HuH-7.5 (cell line): ENCODE results near the gene TFF2.

Experiments used
- DNase-seq: peaks from one replicate; pipeline ENCODE4 v3.0.0; 2011; ENCODE audit warnings: low spot score

TFF2 gene

DNA sequence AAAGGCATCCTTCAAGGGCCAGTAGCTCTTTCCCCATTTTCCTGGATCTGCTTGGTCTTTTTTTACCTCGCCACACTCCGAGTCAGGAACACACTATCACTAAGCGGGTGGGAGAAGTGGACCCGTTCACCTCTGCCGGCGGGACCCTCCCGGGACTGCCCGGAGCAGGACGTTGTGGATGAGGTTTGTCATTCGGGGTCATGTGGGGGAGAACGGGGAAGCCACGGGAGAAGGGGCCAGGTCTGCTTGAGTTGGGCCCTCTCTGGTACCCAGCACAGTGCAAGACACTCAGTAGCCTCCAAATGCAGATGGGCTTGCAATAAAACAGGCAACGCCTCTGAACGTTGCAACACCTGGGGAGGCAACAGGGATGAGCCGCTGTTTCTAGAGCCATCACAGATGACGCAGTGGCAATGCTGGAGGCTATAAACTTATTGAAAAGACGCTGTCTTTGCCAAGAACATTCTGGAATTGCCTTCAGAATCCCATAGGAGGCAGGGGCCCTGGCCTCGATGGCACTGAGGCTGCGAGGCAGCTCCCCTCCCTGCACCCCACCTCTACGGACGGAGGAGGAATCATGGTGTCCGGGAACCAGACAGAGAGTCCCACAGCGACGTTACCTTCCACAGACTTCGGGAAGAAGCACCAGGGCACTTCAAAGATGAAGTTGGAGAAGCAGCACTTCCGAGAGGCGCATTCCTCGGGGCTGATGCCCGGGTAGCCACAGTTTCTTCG is 3.8 kb downstream of the TFF2 start:
- no peak for DNase-seq

DNA sequence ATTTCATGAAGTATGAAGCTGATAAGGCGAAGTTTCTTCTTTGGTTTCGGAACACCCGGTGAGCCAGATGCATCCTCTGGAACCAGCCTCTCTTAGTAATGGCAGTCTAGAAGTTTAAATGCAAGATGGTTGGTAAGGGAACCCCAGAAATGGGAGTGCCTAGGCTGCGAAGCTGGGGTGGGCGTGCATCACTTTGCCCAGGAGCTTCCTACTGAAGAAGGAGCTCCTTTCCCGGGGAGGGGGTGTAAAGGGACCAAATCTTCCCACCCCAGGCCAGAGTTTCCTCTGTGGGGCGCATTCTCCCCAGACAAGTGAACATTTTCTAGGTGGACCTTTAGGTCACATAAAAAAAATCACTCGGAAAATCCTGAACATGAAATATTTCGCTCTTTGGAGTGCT is 4.4 kb downstream of the TFF2 start:
- no peak for DNase-seq

DNA sequence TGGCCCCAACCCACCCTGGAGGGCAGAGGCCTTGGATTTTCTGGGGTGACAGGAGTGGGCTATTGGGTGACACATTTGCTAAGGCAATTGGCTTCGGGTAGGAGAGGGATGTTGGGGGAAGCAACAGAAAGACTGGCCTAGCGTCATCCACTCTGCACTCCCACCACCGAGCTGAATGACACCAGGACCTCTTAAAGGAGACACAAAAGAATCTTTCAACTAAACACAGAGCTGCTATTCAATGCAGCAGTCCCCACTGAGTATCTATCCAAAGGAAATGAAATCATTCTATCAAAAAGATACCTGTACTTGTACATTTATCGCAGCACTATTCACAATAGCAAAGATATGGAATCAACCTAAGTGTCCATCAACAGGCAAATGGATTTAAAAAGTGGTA is 6.2 kb downstream of the TFF2 start:
- no peak for DNase-seq

DNA sequence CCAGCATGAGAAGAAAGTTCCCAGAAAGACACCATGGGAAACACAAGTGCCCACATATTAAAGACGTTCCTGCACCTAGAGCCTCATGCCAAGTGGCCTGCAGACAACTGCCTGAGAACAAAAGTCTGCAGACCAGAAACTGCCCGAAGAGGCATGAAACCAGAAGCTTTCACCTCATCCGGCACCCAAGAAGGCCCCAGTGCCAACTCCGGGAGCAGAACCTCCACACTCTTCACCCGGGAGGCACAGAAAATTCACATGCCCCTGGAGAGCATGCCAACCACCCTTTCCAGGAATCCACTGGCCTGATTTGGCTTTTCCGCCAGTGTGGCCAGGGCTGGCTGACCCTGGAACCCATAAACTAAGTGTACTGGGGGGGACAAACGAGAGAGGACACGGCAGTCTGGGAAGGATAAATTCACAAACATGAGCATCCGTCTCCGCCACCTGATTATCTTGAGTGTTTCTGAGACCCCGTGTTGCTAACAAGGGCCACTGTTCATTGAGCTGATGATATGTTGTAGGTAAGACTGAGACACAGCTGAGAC is 6.8 kb downstream of the TFF2 start:
- DNase-seq = no peak

DNA sequence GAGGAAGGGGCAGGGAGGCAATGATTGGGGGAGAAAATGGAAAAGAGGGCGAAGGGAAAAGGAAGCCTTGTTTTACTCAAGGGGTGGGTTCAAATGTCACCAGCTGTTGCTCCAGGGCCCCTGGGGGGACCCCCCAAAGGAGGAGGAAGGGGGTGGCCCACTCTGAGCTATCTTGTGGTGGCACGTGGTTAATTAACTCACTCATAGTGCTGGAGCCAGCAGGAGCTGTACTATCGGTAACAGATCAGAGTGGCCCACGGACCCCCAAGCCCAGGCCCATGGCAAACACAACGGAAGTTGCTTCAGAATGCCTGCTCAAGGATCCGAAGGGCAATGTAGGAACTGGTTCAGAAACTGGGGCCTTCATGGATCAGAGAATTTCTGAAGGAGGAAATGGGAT is 7.2 kb downstream of the TFF2 start:
- no peak for DNase-seq

DNA sequence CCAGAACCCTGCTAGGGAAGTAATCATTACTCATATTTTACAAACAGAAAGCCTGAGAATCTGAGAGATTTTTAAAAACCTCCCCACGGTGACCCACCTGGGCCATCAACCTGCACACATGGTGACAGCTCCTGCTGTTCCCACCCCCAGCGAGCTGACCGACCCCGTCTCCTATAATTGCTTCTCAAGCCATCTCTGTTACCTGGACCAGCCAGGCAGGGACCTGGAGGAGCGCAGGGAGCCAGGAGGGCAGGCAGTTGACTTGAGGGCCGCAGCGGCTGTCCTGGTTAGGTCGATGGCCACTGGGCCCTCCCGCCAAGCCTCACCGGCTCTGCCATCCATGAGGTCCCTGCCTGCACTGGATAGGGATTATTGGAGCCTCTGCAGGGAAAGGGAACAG is 7.7 kb downstream of the TFF2 start:
- no peak for DNase-seq

DNA sequence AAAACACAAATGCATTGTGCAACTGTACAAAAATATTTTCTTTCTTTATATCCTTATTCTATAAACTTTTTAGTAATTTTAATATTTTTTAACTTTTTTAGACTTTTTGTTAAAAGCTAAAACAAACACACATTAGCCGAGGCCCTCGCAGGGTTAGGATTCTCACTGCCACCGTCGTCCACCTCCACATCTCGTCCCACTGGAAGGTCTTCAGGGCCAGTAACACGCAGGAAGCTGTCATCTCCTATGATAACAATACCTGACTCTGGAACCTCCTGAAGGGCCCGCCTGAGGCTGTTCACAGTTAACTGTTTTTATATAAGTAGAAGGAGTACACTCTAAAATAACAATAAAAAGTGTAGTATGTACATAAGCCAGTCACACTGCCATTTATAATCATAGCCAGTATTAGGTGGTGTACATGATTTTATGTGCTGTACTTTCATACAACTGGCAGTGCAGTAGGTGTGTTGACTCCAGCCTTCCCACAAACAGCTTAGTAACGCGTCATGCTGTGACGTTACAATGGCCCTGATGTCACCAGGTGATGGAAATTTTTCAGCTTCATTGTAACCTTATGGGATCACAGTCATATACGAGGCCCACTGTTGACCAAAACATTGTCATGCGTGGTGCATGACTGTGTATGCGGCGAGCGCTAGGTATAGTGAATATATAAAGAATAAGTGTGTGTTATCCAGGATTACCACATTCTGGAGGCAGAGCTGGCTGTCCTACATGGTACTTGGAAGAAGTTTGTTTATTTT is 8.8 kb downstream of the TFF2 start:
- no peak for DNase-seq

DNA sequence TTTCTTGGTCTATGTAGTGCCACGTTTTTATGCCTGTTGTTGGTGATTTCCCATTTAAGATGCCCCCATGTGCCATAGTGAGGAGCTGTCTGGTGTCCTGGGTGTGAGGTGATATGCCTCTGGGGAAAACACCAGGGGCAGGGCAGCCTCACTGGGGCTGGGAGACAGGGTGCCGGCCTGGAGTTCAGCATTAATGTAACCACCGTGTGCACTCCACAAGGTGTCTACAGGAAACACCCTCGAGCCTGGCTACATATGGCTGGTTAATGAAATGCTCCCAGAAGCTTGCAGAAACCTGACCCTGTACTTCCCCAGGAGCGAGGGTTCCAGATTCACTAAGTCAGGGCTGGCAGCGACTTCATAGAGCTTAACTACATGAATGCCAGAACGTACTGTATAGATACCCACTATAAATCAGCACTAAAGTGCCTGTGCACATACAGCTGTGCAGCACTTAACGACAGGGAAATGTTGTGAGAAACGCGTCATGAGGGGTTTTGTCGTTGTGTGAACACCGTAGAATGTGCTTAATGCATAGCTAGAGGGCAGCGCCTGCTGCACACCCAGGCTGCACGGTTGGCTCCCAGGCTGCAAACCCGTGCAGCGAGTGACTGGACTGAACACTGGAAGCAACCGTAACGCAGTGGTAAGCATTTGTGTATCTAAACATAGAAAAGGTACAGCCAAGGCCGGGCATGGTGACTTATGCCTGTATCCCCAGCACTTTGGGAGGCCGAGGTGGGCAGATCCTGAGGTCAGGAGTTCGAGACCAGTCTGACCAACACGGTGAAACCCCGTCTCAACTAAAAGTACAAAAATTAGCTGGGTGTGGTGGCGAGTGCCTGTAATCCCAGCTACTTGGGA is 10.4 kb downstream of the TFF2 start:
- DNase-seq = no peak

DNA sequence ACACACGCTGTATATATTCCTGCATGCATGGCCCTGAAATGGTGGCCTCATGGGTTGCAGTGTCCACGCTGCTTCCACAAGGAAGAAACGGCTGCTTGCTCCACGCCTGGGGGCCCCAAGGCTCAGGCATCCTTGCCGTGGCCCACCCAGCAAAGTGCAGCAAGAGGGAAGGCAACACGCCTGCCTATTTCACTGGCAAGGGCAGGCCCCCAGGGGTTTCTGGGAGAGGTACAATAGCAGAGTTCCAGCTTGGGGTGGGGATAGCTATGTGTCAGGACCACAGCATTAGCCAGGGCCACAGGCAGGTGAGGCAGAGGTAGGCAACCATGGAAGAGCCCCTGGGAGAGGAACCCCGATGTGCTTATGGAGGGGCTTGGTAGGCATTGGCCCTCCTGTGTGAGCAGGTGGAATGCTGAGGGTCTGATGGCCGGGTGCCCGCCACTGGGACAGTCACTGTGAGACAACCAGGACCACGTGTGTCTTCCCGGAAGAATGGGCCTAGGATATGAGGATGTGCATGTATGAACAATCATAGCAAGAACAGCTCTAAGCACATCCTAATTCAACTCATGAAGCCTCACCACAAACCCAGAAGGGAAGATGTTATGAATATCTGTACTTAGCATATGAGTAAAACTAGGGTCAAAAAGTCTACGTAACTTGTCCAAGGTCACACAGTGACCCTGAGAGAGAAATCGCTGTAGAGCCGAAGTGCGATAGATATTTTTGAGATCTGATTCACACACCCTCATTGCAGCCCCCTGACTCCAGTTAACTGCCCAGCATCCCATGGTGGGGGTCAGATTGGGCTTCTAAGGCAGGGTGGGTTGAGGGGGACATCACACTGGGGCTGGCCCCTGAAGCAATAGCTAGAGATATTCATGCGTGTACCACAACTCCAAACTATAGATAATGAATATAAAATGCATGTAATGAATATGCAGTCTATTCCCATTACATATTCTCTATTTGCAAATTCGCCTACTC is 11.8 kb downstream of the TFF2 start:
- no peak for DNase-seq

DNA sequence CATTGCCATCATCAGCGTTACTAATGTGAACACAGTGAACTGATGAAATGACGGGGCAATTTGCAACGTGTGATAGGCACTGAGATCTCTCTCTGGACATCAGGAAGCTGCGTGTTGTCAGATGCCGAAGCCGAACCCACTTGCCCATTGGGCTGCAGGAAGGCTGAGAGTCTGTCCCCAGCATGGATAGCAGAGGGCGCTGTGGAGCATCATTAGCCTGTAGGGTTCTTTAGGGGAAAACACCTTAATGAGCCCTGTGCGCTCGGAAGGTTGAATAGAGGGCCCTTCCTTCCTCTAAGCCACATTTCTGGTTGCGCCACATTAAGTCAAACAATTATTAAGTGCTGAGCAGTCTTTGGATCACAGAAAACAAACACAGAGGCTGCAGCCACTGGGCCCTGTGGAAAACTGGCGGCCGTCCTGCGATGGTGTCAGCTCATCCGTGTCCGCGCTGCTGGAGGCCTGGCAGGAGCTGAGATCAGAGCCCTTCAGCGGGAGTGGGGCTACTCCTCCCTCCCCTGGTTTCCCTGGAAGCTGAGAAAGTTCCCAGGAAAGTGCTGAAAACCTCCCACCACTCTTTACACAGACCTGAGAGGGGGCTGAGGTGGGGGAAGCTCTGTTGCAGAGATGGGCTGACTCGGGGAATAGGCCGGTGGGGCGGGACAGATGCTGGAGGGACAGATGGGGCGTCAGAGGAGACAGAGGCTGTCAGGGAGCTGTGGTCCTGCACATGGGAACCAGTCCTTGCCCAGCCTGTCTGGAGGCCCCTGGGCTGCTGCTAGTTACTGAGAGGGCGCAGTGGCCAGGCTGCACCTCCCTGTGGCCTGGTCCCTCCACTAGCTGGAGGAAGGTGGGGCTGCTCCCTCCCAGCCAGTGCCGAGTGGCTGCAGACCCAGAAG is 12.7 kb downstream of the TFF2 start:
- peak; percentile 46 for DNase-seq

DNA sequence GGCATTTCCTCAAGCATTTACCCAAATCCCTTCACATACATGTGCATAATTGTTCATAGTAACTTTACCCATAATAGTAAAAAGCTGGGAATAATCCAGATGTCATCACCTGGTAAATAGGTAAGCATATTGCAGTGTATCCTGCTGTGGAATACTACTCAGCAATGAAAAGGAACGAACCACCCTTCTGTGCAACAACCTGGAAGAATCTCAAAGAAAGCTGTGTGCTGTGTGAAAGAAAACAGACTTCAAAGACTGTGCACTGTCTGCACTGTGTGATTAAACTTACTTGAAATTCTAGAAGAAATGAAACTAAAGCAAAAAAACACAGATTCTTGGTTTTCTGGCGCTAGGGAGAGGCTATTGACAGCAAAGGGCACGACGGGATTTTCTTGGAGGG is 13.5 kb downstream of the TFF2 start:
- DNase-seq = no peak

DNA sequence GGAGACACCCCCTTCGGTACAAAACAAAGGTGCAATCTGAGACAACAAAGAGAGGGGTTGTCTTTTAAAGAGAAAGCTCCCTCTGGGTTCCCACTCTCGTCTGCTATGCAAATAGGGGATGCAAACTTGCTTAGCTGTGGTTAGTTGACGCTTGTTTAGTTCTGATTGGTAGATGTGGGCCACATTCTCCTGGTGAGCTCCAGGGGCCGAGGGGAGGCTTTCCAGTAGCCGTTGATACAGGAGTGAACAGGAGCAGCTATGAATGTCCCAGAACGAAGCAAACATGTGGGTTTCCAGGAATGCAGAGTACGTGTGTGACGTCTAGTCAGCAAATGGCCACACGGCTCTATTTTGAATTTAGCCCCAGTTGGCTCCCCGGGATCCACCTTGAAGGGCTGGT is 14.7 kb downstream of the TFF2 start:
- no peak for DNase-seq

DNA sequence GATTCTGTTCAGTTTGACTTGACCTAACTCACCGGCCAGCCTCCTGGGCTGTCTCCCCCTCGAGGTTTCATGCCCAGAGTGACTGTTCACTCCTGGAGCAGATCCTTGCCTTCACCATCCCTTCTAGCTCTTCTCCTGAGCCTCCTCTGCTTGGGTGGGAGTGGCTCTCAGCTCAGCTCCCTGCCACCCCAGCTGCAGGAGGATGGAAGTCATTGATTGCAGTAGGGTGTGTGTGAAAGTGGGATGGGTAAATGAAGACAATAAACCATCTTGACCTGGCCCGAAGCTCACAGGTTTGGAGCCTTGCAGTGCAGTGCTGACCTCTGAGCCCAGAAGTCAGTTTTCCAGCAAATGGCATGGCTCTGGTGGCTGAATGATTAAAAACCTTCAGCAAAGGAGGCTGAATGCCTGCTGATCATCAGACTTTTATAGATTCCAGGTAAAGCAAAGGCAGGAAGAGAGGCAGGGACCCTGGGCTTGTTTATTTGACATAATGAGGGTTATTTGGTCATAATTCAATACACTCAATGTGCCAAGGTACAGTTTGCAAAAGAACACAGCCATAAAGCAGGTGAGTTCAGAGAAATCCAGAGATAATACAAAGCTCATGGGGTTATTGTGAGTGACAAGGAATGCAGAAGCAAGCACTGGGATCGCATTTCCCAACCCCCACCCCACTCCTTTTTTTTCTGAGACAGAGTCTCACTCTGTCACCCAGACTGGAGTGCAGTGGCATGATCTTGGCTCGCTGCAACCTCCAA is 18.1 kb downstream of the TFF2 start:
- DNase-seq = no peak

DNA sequence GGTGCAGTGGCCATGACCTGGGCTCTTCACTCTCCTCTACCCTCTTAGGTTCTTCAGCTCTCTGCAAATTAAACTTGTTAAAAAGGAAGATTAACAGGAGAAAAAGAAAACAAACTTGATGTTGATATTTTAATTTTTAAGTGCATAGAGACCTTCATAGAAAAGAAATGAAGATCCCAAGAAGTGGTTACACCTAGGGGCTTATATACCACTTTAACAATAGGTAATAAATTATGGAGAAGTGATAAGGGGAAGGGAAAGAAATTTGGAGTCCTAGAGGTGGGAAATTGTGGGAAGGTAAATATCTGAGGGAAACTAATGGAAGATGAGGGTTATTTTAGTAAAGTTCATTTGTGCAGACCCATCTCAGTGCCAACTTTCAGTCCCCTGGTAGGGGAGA is 19.1 kb downstream of the TFF2 start:
- no peak for DNase-seq

DNA sequence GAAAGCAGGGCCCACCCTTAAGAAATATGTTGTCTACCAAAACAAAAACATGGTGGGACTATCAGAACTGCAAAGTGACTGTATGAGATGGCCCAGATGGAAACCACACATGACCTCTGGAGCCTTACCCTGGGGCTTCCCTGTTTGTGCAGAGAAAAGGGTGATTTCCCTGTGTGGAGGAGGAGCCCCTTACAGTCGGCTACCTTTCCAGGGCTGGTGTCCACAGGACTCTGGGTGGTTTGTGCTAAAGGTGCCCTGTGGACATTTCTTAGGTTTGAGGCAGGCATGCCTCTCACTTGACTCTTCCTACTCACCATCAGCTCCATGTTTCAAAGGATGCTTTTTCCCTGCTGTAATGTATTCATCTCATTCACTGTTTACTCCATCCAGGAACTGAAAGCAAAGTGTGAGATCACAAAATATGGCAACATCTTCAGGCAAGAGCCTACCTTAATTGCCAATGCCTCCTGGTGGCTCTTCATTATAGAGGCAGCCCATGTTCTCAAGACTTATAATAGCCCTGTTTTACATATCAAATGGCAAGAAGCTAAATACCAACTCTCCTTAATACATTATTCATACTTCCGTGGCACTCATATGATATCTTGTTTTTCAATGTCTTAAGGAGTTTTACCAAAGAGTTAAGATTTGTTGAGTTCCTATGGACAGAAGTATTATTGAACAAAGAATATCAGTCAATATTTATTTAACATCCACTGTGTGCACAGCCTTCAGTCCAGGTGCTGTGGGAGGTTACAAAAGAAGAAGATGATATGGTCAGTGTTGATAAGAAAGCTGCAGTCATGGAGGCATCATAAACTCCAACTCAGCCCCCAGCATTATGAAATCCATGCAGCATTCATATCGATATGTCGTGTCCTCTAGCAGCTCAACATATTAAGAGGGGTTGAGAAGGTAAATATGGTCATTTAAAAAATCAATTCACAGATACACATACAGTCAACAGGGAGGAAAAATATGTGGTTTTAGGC is 20.1 kb downstream of the TFF2 start:
- DNase-seq = no peak

DNA sequence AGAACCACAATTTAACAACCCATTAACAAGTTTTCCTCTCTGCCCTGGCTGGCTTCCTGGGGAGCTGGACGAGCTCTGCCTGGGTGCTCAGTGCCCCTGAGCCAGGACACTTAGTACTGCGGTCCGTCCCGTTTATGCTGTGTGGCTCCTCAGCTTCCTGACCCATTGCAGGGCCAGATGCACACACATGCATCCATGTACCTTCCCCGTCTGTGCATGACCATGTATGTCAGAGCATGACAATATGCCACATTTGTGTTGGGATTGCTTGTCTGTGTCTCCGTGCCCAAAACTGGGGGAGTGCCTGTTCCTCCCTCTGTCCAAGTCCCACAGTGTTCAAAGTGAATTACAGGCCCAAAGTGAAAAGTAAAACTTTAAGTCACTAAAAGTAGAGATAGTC is 25.9 kb downstream of the TFF2 start:
- DNase-seq = no peak

DNA sequence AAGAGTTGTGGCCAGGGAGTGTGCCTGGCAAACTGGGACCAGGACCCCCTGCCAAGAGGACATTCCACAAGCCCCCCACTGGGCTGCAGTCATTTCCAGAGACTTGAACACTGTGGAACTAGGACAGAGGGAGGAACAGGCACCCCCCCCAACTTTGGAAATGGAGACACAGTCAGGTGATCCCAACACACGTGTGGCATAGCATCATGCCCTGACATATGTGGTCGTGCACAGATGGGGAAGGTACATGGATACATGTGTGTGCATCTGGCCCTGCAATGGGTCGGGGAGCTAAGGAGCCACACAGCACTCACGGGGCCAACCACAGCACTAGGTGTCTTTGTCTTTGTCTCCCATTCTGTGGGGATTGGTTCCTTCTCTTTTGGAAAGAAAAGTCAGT is 28.9 kb downstream of the TFF2 start:
- DNase-seq = no peak

DNA sequence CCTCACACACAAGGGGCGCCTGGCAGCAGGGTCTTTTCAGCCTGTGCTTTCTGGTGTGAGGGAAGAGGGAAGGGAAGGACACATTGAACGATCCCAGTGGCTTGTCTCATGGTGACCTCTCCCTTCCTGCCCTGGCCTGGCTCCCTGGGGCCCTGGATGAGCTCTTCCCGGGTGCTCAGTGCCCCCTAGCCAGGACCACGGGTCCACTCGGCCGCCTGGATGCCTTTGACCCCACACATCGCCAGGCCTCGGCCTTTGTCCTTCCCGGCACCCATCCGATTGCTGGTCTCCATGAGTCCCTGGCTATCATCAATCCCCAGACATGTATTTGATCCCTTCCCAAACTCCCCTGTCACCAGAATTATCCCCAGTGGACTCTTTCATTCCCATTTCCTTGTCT is 29.6 kb downstream of the TFF2 start:
- DNase-seq = no peak
